HG03025 (cell line): ENCODE data around the gene RPS6KA4.
"Not testable (repeated sequence)": the region's sequence is repeated elsewhere in the genome, so short reads cannot be mapped to it uniquely, and the experiment has no call there.

Source experiments
- ATAC-seq: cut with Tn5 transposase; IDR thresholded peaks from one replicate; pipeline ENCODE4 v1.9.1; 2021; ENCODE audit warnings: mild to moderate bottlenecking, moderate library complexity; ENCODE audit not compliant: unreplicated experiment, low FRiP score

The RPS6KA4 gene

GRCh38 chr11:64358907-64359711 lies at the start of gene RPS6KA4:
Gene RPS6KA4, plus strand, starts transcription at chr11:64359162. Its CDS starts 74 bp downstream, at chr11:64359236.
- ATAC-seq: no peak

GRCh38 chr11:64312947-64313346 lies 46.0 kb upstream of the RPS6KA4 start:
- ATAC-seq: no peak

GRCh38 chr11:64313491-64314145 lies 45.3 kb upstream of the RPS6KA4 start:
- ATAC-seq: no peak

GRCh38 chr11:64314146-64314804 lies 44.7 kb upstream of the RPS6KA4 start:
- ATAC-seq: no peak

GRCh38 chr11:64314805-64315561 lies 44.0 kb upstream of the RPS6KA4 start:
- ATAC-seq: no peak

- ATAC-seq: not testable (repeated sequence)
These were observed 43.1 kb upstream of the RPS6KA4 start for GRCh38 chr11:64315667-64316526.

- ATAC-seq: peak; percentile 6
These were observed 42.2 kb upstream of the RPS6KA4 start for GRCh38 chr11:64316672-64317324.

- peak; percentile 57 for ATAC-seq
These were observed 41.5 kb upstream of the RPS6KA4 start, which contains the start of gene TRMT112 for GRCh38 chr11:64317325-64317960. Gene TRMT112, minus strand, starts transcription at chr11:64317559. Its CDS starts 33 bp downstream, at chr11:64317526.

GRCh38 chr11:64317961-64318765 lies 40.8 kb upstream of the RPS6KA4 start, which contains the start of gene PRDX5:
Gene PRDX5, plus strand, starts transcription at chr11:64318121. Its CDS starts 95 bp downstream, at chr11:64318216.
- ATAC-seq: peak; percentile 70

GRCh38 chr11:64318766-64319761 lies 39.9 kb upstream of the RPS6KA4 start:
- no peak for ATAC-seq

- no peak for ATAC-seq
These were observed 38.4 kb upstream of the RPS6KA4 start for GRCh38 chr11:64320556-64320955.

- no peak for ATAC-seq
These were observed 37.9 kb upstream of the RPS6KA4 start for GRCh38 chr11:64321026-64321425.

GRCh38 chr11:64321533-64321932 lies 37.4 kb upstream of the RPS6KA4 start:
- no peak for ATAC-seq

- no peak for ATAC-seq
These were observed 36.1 kb upstream of the RPS6KA4 start for GRCh38 chr11:64322925-64323260.

- no peak for ATAC-seq
These were observed 35.6 kb upstream of the RPS6KA4 start for GRCh38 chr11:64323373-64323772.

GRCh38 chr11:64323984-64324383 lies 35.0 kb upstream of the RPS6KA4 start:
- not testable (repeated sequence) for ATAC-seq
